ENCODE data around the gene AHR.
"Not testable (repeated sequence)": the region's sequence is repeated elsewhere in the genome, so short reads cannot be mapped to it uniquely, and the experiment has no call there.

The AHR gene

DNA sequence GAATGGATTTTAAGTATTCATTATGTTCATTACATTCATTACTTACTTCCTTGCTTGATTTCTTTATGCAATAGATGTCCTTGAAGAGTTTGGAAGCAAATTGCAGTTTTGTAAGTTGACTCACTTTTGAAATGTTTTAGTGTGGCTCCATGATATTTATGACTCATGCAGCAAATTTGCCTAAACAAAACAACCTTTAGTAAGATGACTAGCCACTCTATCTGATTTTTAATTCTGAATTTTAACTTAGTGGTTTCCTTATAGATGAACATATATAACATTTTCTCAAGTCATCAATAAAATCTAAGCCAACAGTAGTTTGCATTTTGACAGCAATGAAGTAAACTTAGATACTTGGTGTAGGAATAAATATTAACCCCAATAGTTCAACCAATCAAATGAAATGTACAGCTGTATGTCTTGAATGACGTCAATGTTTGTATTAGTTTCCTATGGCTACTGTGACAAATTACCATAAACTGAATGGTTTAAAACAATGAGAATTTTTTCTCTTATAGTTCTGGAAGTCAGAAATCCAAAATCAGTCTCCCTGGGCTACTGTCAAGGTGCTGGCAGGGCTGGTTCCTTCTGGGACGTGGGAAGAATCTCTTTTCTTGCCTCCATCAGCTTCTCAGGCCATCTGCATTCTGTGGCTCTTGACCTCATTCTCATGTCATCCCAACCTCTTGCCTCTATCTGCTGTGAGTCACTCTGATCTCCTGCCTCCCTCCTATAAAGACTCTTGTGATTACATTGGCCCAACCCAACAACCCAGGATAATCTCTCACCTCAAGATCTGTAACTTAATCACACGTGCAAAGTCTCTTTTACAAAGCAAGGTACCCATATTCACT, 73.4 kb downstream of the AHR start:
- no peak for DNase-seq (ENCODE audit: low read depth in 2 of 3, low spot score in 2 of 3)

DNA sequence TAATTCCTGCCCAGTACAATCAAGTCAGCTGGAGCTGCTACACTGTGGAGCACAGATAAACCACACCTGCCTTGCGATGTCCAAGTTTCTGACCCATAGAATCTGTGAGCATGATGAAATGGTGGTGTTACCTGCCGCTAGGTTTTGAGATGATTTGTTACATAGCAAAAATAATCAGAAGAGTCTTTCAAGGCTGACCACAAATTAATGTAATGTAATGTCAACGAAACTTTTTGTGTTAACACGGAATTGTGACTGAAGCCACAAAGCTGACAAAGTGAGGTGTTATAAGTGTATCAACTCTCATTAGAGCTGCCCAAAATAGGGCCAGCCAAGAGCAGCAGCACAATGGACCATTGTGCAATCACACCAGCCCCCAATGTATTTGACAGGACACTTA, 75.7 kb downstream of the AHR start:
- no peak for DNase-seq (ENCODE audit: low read depth in 2 of 3, low spot score in 2 of 3)

DNA sequence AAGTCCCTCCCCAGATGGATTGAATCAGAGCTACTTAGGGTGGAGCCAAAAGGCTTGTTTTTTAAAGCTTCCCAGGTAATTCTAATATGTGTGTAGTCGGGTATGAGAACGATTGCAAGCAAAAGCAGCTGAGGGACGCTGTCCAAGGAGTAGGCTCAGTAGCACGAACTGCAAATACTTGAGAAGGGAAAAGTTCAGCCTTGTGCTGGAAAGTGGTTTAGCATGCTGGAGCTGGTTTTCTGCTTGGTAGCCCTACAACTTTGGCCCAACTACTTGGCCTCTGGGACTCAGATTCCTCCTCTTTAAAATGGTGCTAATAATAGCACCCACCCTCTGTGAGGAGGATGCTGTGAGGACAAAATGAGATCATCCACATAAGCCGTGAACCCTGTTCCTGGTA, 76.2 kb downstream of the AHR start:
- DNase-seq (ENCODE audit: low read depth in 2 of 3, low spot score in 2 of 3) = no peak

DNA sequence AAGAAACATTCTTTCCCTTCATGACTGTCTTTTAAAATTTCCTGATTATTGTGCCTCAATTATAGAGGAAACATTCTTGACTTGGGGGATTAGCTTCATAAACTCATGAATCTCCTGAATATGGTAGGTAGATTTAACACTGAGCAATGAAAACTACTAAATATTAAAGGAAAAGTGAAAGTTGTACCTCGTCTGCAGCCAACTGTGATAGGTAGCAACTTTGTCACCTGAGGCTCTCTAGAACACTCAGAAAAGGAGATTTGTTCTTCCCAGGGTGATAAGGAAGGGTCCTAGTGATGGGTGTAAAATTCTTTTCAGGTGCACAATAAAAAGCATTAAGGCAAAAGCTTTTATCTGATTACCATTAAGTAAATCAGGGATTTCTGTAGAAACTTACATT, 78.1 kb downstream of the AHR start:
- DNase-seq (ENCODE audit: low read depth in 2 of 3, low spot score in 2 of 3) = no peak

DNA sequence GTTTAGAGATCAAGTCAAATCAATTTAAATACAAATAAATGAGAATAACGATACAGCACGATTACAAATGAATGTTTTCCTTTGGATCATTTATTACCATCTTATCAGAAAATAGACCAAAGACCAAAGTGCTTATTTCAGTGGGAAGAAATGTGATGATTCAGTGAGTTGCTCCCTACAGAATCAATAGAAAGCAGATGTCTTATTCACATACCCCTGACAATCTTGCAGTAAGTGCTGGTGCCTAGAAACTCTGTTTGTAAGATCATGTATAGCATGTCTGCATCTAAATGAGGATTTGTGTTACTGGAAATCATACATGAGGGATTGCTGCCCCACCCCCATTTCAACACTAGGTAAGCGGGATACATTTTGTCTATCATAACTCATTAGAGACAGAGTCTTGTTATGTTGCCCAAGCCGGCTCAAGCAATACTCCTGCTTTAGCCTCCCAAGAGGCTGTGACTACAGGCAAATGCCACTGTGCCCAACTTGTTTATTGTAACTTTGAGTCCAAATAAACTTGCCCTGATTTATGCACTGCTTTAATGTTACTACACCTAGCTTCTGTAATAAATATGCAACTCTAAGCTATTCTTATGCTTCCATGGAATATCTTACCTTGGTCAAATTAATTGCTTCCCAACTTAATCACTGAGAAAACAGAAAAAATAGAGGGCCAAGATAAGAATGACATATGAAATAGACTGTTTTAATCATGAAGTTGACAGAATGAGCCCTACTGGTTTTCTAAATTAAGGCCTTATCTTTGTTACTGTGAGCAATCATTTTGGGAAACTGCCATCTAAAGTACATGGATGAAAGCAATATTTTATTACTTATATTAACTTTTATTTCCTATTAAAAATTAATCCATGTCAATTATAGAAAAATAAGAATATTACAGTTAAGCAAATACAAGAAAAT, 82.5 kb downstream of the AHR start:
- no peak for DNase-seq (ENCODE audit: low read depth in 2 of 3, low spot score in 2 of 3)

DNA sequence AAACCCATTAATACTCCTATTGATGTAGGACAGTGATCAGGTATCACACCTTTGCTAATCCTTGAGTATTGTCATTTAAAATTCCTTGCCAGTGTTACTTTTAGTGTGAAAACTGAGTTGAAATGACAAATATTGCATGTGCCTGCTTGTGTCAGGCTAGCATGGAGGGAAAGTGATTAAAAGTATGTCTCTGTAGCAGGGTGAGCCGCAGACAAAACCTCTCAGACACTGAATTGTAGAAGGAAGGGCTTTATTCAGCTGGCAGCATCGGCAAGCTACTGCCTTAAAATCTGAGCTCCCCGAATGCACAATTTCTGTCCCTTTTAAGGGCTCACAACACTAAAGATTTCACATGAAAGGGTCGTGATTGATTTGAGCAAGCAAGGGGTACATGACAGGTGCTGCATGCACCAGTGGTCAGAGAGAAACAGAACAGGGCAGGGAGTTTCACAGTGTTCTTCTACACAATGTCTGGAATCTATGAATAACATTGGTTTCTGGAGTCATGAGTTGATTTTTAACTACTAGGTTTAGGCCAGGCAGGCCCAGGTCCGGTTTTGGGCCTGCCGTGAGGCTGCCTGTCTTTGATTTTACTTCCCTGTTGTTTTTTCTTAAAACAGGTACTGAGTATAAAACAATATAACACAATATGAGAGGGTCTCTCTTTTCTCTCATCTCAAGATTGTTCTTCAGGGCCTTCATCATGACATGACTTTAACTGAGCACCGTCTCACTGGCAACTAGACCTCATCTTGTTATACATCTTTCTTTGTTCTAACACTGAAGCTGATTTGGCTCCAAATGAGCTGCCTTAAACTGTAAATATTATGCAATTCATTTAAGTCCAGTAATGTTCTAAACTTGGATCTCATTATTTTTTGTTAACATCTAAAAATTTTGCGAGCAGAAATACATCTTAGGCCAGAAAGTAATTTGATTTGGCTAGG, 84.2 kb downstream of the AHR start:
- not testable (repeated sequence) for DNase-seq (ENCODE audit: low read depth in 2 of 3, low spot score in 2 of 3)

DNA sequence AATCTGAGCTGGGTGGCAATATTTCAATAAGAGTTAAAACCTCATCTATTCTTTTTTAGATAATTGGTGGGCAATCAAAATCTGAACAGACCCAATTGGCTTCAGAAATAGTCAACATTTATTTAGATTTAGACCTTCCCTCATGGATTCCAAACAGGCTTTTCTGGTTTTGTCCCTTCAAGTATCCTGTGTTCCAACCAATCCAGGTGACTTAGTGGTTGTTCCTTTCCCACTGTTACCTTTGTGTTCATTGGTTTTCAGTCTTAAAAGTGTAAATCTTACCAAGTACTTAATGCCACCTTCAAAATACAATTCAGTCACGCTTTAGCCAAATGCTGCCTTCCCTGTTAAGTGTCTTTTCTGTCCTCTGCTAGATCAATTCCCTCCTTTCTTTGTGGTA, 85.9 kb downstream of the AHR start:
- DNase-seq (ENCODE audit: low read depth in 2 of 3, low spot score in 2 of 3) = no peak

DNA sequence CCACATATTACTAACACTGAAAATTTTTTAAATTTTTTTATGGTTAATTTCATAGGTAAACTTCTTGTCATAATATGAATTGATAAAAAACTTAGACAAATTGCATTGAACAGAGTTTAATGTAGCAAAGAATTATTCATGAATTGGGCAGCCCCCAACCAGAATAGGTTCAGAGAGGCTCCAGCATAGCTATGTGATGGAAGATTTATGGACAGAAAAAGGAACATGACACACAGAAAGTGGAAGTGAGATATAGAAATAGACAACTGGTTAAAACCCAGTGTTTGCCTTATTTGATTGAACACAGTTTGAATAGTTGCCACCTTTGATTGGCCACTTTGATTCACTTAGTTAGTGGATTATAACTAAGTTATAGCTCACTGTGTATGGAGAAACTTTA, 87.2 kb downstream of the AHR start:
- no peak for DNase-seq (ENCODE audit: low read depth in 2 of 3, low spot score in 2 of 3)

- DNase-seq (ENCODE audit: low read depth in 2 of 3, low spot score in 2 of 3) = no peak
These were observed 91.9 kb downstream of the AHR start for GRCh38 chr7:17390392-17390791.

DNA sequence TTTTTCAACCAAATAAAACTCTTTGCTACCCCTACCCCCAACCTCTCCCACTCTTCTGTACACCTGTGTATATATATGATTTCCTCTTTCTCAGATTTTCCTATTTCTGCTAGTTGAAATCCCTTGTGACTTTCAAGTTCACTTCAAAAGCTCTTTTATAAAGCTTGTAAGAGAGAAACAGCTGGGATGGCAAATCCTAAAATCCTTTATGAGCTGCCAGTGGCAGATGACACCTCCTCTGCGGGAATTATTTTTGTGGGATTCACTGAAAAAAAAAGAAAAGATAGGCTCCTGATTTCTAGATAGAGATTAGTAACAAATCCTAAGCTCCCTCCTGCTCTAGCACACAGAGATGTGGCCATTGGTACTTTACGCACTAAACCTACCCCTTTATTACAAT, 92.9 kb downstream of the AHR start:
- DNase-seq (ENCODE audit: low read depth in 2 of 3, low spot score in 2 of 3) = no peak

- DNase-seq (ENCODE audit: low read depth in 2 of 3, low spot score in 2 of 3) = no peak
These were observed 94.4 kb downstream of the AHR start for GRCh38 chr7:17392846-17393245.

DNA sequence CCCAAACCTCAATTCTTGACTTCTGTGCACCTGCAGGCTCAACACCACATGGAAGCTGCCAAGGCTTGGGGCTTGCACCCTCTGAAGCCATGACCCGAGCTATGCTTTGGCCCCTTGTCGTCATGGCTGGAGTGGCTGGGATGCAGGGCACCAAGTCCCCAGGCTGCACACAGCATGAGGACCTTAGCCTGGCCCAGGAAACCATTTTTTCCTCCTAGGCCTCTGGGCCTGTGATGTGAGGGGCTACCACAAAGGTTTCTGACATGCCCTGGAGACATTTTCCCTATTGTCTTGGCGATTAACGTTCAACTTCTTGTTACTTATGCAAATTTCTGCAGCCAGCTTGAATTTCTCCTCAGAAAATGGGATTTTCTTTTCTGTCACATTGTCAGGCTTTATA, 96.1 kb downstream of the AHR start:
- not testable (repeated sequence) for DNase-seq (ENCODE audit: low read depth in 2 of 3, low spot score in 2 of 3)
